ENCODE data around the gene BMP5. TPM values are rescaled to one million over a fixed set of nuclear protein-coding genes. Genes with fewer than 3 reads are reported as not detected.

BMP5 gene
- total and polyA plus RNA-seq, 2 donors (not counting 3 experiments of a cell fraction or from before 2014, with no cell fraction given) = not detected

DNA sequence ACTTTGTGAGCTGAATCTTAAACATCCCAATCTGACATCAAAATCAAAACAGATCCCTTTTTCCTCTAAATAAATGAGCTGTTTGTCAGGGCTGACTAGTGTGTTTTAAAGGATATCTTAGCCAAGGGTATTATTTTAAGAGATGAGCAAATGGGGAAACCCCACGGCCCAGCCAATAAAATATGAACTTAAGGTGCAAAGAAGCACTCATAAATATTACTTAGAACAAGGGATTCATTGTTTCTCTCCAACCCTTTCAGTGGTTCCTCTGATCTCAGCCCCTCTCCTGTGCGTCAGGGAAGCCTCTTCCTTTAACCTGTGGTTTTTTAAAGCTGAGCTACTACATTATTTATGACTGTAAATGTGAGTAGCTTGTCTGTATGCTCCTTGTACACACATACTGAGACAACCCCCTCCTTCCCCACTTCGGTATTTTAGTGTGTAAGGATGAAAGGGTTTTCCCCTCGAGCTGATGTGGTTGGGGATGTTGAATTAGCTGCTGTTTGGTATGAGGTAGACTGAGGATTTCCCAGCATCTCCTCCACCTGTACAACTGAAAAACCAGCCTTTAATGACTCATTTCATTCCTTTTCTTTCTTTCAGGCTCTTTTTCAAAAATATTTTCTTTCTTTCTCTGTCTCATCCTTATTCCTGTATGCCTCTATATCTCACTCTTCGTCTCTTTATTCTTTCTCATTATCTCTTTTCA lies 6.5 kb downstream of the BMP5 start:
- H3K9me3 ChIP-seq (replicated peaks; ENCODE audit: control insufficient read depth, insufficient read depth, low read length) = no peaks in the 10 kb centered on the region
- H3K27ac ChIP-seq (ENCODE audit: insufficient read depth, low read depth, low read length) = no peak overlapping the region
- intact Hi-C loops (cut with micrococcal nuclease) = no loop called here
- DNase-seq (ENCODE audit: low read depth, low spot score) (no peak), FAIRE-seq (no peak)
- TF ChIP-seq, protein P1, sequence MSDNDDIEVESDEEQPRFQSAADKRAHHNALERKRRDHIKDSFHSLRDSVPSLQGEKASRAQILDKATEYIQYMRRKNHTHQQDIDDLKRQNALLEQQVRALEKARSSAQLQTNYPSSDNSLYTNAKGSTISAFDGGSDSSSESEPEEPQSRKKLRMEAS (IDR thresholded peaks at IDR 0.05; ENCODE audit: insufficient read depth, insufficient read length) = no peak
- TF ChIP-seq POLR2A (IDR thresholded peaks at IDR 0.05; ENCODE audit: low read depth, low read length) (no peak), FOS (IDR thresholded peaks at IDR 0.05; ENCODE audit: borderline replicate concordance, insufficient read depth, low read length) (no peak), JUN (IDR thresholded peaks at IDR 0.05; ENCODE audit: borderline replicate concordance, insufficient read depth, insufficient read length, low read depth) (no peak), POLR2AphosphoS5 (IDR thresholded peaks at IDR 0.05; ENCODE audit: insufficient read depth, low read depth, low read length) (no peak), EZH2 (IDR thresholded peaks at IDR 0.05; ENCODE audit: borderline replicate concordance, low read depth, low read length, severe bottlenecking) (no peak), MYC (IDR thresholded peaks at IDR 0.05; ENCODE audit: low read depth, low read length) (no peak), GATA2 (IDR thresholded peaks at IDR 0.05; ENCODE audit: insufficient read depth, insufficient read length, low read depth, low read length) (no peak)
- TF ChIP-seq, protein P2, sequence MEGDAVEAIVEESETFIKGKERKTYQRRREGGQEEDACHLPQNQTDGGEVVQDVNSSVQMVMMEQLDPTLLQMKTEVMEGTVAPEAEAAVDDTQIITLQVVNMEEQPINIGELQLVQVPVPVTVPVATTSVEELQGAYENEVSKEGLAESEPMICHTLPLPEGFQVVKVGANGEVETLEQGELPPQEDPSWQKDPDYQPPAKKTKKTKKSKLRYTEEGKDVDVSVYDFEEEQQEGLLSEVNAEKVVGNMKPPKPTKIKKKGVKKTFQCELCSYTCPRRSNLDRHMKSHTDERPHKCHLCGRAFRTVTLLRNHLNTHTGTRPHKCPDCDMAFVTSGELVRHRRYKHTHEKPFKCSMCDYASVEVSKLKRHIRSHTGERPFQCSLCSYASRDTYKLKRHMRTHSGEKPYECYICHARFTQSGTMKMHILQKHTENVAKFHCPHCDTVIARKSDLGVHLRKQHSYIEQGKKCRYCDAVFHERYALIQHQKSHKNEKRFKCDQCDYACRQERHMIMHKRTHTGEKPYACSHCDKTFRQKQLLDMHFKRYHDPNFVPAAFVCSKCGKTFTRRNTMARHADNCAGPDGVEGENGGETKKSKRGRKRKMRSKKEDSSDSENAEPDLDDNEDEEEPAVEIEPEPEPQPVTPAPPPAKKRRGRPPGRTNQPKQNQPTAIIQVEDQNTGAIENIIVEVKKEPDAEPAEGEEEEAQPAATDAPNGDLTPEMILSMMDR (IDR thresholded peaks at IDR 0.05; ENCODE audit: extremely low read depth in 1 of 2, insufficient read depth in 1 of 2, low read depth in 1 of 2, low read length in 2 of 2) = no peak
- no TSS peak for BruUV-seq (replicated peaks)
- dilution Hi-C loops (cut with MboI; ENCODE audit: extremely low pct_ligation_motif_present, low sequenced_read_pairs) = no loop called here
- POLR2A ChIA-PET = no interaction called here
- H3K27me3 ChIP-seq (ENCODE audit: control insufficient read depth in 2 of 2, insufficient read depth in 2 of 2, low read length in 2 of 2) = no peaks in the 10 kb centered on the region
- H3K4me2 ChIP-seq (ENCODE audit: insufficient read depth, low read length) = no peak overlapping the region
- no peaks in the 10 kb centered on the region for H3K4me1 ChIP-seq (ENCODE audit: control insufficient read depth, extremely low read depth, insufficient read depth, low read length)
- H3K9ac ChIP-seq (replicated peaks; ENCODE audit: extremely low read depth, insufficient read depth, low read length) = no peak overlapping the region
- CTCF ChIA-PET = interaction anchor here (0.8 to 1.2 kb wide), 6 partner anchors 13 to 252 kb away, joined by 3 read pairs; no protein-coding TSS in a partner anchor
- H3K4me3 ChIP-seq (replicated peaks in 1 of 3; ENCODE audit: insufficient read depth in 1 of 3, low read depth in 1 of 3, low read length in 3 of 3) = no peak overlapping the region
- H4K20me1 ChIP-seq (replicated peaks; ENCODE audit: control insufficient read depth, extremely low read depth, insufficient read depth, low read length) = no peaks in the 10 kb centered on the region
- H2AFZ ChIP-seq (ENCODE audit: low read depth, low read length) = no peak overlapping the region
- no peaks in the 10 kb centered on the region for H3K36me3 ChIP-seq (ENCODE audit: control insufficient read depth in 2 of 2, extremely low read depth in 1 of 2, insufficient read depth in 2 of 2, low read length in 2 of 2)
- H3K79me2 ChIP-seq (ENCODE audit: control insufficient read depth, insufficient read depth, low read length) = no peaks in the 10 kb centered on the region
- H3K9me1 ChIP-seq (replicated peaks; ENCODE audit: control insufficient read depth, extremely low read depth, insufficient read depth, low read length) = no peaks in the 10 kb centered on the region

Data from endothelial cell of umbilical vein (primary cell).